ENCODE results near the gene POLRMT. TPM values are rescaled to one million over a fixed set of nuclear protein-coding genes. Genes with fewer than 3 reads are reported as not detected.

POLRMT gene
- total RNA-seq, 1 donor from 2014 or later: 37.9 TPM

DNA sequence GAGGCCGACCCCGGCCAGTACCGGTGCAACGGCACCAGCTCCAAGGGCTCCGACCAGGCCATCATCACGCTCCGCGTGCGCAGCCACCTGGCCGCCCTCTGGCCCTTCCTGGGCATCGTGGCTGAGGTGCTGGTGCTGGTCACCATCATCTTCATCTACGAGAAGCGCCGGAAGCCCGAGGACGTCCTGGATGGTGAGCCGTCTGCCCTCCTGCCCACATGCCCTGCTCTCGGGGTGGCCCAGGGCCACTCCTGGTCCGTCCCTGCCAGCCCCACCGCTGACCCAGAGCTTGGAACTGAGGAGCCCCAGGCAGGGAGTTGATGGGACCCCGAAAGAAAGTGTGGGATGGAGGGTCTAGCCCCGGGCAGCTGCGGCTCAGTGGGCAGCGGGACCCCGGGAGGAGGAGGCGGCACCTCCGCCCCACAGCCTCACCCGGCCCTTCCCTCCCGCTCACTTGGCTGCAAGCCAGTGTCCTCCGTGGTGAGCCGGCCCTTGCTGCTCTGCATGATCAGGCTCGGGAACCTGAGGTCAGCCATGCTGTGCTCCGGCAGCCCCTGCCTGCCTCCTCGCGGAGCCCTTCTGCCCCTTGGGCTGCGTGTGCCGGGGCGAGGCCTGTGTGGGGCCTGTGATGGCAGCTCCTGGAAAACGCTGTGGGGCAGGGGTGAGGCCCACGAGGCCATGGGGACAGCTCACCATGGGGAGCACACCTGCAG is 51.8 kb downstream of the POLRMT start:
- no peak for DNase-seq (ENCODE audit: low read depth)
- TF ChIP-seq, protein P1, sequence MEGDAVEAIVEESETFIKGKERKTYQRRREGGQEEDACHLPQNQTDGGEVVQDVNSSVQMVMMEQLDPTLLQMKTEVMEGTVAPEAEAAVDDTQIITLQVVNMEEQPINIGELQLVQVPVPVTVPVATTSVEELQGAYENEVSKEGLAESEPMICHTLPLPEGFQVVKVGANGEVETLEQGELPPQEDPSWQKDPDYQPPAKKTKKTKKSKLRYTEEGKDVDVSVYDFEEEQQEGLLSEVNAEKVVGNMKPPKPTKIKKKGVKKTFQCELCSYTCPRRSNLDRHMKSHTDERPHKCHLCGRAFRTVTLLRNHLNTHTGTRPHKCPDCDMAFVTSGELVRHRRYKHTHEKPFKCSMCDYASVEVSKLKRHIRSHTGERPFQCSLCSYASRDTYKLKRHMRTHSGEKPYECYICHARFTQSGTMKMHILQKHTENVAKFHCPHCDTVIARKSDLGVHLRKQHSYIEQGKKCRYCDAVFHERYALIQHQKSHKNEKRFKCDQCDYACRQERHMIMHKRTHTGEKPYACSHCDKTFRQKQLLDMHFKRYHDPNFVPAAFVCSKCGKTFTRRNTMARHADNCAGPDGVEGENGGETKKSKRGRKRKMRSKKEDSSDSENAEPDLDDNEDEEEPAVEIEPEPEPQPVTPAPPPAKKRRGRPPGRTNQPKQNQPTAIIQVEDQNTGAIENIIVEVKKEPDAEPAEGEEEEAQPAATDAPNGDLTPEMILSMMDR (conservative IDR thresholded peaks at IDR 0.05; ENCODE audit: low read depth, low read length): no peak
- H3K4me3 ChIP-seq (ENCODE audit: low read depth, low read length): no peak overlapping the region

DNA sequence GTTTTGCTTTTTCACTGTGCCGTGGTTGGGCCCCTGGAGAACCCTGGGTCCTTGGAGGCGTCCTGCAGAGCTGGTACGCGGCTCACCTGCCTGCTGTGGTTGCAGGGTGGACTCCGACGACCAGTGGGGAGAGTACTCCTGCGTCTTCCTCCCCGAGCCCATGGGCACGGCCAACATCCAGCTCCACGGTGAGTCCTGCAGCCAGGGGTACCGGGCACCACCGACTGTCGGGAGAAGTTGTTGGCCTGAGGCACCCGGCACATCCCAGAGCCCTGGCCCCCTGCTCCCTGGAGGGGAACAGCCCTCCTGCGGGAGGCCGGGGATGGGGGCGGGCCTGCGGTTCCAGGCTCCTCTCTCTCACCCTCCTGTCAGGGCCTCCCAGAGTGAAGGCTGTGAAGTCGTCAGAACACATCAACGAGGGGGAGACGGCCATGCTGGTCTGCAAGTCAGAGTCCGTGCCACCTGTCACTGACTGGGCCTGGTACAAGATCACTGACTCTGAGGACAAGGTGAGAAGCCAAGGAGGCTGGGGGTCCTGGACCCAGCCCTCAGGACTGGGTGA is 53.0 kb downstream of the POLRMT start:
- no peak overlapping the region for H3K4me3 ChIP-seq (ENCODE audit: low read depth, low read length)
- no peak for DNase-seq (ENCODE audit: low read depth)
- TF ChIP-seq, protein P1 (conservative IDR thresholded peaks at IDR 0.05; ENCODE audit: low read depth, low read length): no peak

DNA sequence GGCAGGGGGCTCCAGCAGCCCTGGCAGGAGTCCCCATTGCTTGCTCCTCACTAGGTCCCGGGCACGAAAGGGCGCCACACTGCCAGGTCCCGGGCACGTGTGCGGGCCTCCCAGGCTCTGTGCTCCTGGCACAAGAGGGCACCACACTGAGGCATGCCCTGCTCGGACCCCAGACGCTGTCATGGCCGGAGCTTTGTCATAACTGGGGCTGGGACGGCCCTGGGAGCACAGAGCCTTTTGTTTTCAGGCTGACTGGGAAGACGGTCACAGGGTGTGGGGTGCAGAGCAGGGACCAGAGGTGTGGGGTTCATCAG is 53.5 kb downstream of the POLRMT start:
- no peak for DNase-seq (ENCODE audit: low read depth)
- TF ChIP-seq, protein P1 (conservative IDR thresholded peaks at IDR 0.05; ENCODE audit: low read depth, low read length): no peak

DNA sequence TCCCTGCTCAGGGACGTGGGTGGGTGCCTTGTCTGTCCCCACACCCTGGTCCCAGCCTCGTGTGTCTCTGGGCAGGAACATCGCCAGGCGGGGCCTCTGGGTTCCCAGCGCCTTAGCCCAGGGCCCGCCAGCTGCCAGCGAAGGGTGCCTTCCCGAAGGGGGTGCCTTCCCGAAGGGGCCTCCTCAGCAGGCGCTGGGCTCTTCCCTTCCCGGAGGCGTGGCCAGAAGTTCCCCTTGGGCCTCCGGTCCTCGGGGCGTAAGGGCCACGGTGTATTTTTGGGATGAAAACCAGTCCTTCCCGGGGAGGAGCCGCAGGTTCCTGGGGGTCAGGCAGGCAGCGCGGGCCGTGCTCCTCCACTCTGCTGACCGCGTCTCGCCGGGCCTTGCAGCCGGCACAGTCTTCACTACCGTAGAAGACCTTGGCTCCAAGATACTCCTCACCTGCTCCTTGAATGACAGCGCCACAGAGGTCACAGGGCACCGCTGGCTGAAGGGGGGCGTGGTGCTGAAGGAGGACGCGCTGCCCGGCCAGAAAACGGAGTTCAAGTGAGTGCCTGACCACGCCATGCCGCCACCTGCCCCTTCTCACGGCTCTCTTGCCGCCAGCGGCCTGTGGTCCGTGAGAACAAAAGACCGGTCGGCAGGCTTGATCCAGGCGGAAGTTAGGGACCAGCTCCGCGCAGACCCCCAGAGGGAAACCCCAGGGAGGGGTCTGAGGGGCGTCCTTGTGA is 54.1 kb downstream of the POLRMT start:
- TF ChIP-seq, protein P1 (conservative IDR thresholded peaks at IDR 0.05; ENCODE audit: low read depth, low read length): no peak
- no peak overlapping the region for H3K4me3 ChIP-seq (ENCODE audit: low read depth, low read length)
- no peak for DNase-seq (ENCODE audit: low read depth)

More for the DNA sequence above, 53.5 kb downstream of the POLRMT start:
- H3K4me3 ChIP-seq (ENCODE audit: low read depth, low read length): no peak overlapping the region

DNA sequence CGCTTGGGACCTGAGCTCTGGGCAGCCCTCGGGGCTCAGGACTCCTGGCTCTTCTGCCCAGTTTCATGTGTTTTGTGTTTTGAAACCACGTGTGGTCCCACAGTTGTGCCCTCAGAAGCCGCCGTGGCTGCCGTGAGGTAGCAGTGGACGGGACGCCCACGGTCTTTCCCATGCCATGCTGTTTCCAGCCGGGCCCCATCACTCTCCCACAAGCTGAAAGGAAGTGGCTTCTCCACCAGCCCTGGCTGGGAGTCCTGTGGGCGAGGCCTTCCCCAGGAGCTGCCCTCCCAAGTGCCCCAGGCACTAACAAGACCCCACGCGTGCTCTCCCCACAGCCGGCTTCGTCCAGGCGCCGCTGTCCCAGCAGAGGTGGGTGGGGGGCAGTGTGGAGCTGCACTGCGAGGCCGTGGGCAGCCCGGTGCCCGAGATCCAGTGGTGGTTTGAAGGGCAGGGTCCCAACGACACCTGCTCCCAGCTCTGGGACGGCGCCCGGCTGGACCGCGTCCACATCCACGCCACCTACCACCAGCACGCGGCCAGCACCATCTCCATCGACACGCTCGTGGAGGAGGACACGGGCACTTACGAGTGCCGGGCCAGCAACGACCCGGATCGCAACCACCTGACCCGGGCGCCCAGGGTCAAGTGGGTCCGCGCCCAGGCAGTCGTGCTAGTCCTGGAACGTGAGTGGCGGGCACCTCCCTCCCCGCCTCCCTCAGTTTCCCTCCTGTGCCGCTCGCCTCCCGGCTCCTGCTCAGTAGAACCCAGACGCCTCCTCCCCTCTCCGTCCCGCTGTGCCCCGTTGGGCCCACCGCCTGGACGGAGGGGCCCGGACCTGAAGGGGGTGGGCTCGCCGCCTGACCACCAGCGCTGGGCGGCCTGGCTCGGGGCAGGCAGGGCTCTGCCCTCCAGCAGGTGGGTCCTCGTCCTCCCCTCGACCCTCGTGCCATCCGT is 55.6 kb downstream of the POLRMT start:
- TF ChIP-seq, protein P1 (conservative IDR thresholded peaks at IDR 0.05; ENCODE audit: low read depth, low read length): no peak
- H3K4me3 ChIP-seq (ENCODE audit: low read depth, low read length): no peak overlapping the region
- no peak for DNase-seq (ENCODE audit: low read depth)

DNA sequence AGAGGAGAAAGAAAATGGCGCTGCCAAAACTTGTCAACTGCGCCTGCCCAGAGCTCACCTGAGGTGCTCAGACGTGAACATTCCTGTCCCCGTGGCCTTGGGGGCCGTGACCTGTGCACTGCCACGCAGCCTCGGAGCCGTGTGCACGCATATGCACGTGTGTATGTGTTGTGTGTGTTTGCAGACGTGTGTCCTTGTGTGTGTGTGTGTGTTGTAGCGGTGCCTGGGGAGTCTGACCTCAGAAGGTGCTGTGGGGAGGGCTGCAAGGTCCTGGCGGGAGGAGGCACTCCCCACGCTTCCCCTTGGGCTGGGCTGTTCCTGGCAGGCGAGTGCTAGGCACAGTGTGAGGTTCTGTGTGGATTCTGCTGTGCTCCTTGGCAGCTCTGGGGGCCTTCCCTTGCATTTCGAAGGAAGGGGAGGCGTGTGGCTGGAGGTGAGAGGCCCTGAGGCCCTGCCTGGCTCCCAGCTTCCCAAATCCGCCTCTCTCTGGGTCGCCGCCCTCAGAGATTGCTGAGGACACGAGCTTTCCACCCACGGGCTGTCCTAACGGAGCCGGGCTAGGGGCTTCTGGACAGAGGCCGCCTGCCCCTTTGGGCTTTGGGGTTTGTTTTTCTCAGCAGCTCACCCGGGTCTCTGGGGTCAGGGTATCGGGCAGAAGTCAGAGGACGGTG is 56.4 kb downstream of the POLRMT start:
- no peak overlapping the region for H3K4me3 ChIP-seq (ENCODE audit: low read depth, low read length)
- DNase-seq (ENCODE audit: low read depth): no peak
- TF ChIP-seq, protein P1 (conservative IDR thresholded peaks at IDR 0.05; ENCODE audit: low read depth, low read length): no peak
